ENCODE measurements around the gene TLR1.
"Not testable (repeated sequence)": the region's sequence is repeated elsewhere in the genome, so short reads cannot be mapped to it uniquely, and the experiment has no call there.

TLR1 gene

GRCh38 chr4:38783109-38783460 is 21.5 kb downstream of the TLR1 start:
- H3K4me3 ChIP-seq (ENCODE audit: low read length): no peak overlapping the region
- TF ChIP-seq CTCF (conservative IDR thresholded peaks at IDR 0.05; ENCODE audit: low read length): no peak

GRCh38 chr4:38782452-38783108 is 22.0 kb downstream of the TLR1 start, which contains the start of gene TLR10:
TSS of gene TLR10 (minus strand) at chr4:38782990. CDS start at chr4:38775590, 7,400 bp downstream.
- DNase-seq (ENCODE audit: low read depth): peak; percentile 40
- peak; percentile 76 for TF ChIP-seq CTCF (conservative IDR thresholded peaks at IDR 0.05; ENCODE audit: low read length)
- H3K4me3 ChIP-seq (ENCODE audit: low read length): no peak within 1 kb of the TSS

More at GRCh38 chr4:38783109-38783460, 21.5 kb downstream of the TLR1 start:
- no peak for DNase-seq (ENCODE audit: low read depth)

- no peak for DNase-seq (ENCODE audit: low read depth)
- no peak overlapping the region for H3K4me3 ChIP-seq (ENCODE audit: low read length)
- TF ChIP-seq CTCF (conservative IDR thresholded peaks at IDR 0.05; ENCODE audit: low read length): no peak
Observed at GRCh38 chr4:38781854-38782261, 22.7 kb downstream of the TLR1 start.

- no peak overlapping the region for H3K4me3 ChIP-seq (ENCODE audit: low read length)
- DNase-seq (ENCODE audit: low read depth): no peak
- TF ChIP-seq CTCF (conservative IDR thresholded peaks at IDR 0.05; ENCODE audit: low read length): no peak
Observed at GRCh38 chr4:38780833-38781484, 23.6 kb downstream of the TLR1 start.

- TF ChIP-seq CTCF (conservative IDR thresholded peaks at IDR 0.05; ENCODE audit: low read length): no peak
- H3K4me3 ChIP-seq (ENCODE audit: low read length): no peak overlapping the region
- DNase-seq (ENCODE audit: low read depth): no peak
Observed at GRCh38 chr4:38779790-38780189, 24.8 kb downstream of the TLR1 start.

- H3K4me3 ChIP-seq (ENCODE audit: low read length); DNase-seq (ENCODE audit: low read depth): not testable (repeated sequence)
Observed at GRCh38 chr4:38777925-38778324, 26.7 kb downstream of the TLR1 start.

GRCh38 chr4:38775326-38775725 is 29.3 kb downstream of the TLR1 start:
- TF ChIP-seq CTCF (conservative IDR thresholded peaks at IDR 0.05; ENCODE audit: low read length): no peak
- DNase-seq (ENCODE audit: low read depth): no peak
- no peak overlapping the region for H3K4me3 ChIP-seq (ENCODE audit: low read length)

Data from AG10803 (cell line).